Stimulated activated CD4-positive, alpha-beta T cell treated with anti-CD3 and anti-CD28 coated beads, Interleukin-2, amount 100 ng/mL, for 4 hours (primary cell): ENCODE results near the gene SUSD6.

Experiments
- DNase-seq: peaks from one replicate; pipeline ENCODE4 v3.0.0-alpha.2; 2020; ENCODE audit warnings: low read depth

The SUSD6 gene

DNA sequence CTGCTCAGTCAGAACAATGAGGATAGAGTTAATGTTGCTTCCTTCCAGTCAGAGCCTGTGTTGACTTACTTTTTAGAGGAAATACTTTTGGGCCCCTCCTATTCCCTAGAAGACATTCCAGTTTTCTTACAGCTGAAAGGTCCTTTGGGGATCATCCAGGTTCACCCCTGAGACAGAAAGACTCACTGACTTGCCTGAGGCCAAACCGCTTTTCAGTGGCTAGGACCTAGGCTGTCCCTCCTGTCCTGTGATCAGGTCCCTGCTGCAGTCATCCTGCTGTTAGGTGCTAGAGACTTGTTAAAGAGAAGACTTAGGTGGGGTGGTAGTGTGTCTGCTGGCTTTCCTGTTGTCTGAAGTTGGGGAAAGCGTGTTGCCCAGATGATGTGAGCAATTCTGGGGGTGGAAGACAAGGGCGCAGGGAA, 39.6 kb downstream of the SUSD6 start:
- DNase-seq = no peak

DNA sequence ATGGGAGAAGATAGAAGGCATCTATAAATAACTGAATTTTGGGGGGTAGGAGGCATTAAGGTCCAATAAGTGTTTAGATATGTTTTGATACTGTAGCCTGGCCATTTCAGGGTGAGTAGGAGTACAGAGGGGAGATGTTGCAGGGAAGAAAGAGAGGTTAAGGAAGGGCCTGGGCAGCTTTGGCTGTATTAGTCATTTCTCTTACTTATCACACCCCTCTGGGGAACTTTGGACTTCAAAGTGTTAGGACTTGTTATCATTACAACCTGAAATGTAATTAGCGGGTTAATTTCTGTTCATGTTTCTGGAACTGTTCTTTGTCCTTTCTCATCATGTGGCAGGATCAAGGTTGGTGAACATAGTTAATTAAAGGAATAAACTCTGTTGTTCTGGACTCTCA, 40.3 kb downstream of the SUSD6 start:
- no peak for DNase-seq

DNA sequence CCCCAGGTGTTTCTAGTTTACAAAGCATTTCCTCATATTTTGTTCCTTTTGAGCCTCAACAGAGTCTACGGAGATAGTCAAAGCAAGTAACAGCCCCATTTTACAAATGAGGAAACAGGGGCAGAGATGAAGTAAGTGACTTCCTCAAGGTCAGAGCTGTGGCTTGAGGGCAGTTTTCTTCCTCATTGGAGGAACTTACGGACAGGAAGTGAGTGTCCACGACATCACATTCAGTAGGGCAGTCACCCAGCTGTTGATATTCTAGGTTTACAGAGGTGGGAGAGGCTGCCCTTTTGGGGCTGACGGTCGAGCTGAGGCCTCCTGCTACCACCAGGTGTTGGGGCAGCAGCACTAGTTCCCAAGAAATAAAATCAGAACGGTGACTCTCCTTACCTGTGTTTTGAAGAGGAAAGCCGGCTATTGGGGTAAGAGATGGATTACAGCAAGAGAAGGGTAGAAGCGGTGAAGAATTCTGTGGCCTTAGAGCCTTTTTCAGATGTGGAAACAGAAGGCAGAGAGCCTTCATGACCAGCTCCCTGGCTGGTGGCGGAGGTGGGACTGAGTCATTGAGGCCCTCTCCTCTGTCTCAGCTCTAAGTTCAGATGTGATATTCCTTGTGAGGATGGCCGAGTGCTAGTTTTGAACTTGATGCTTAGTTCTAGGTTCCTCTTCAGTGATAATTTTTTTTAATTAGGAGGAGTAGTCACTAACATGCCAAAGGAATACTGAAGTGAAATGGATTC, 41.7 kb downstream of the SUSD6 start:
- DNase-seq = no peak

DNA sequence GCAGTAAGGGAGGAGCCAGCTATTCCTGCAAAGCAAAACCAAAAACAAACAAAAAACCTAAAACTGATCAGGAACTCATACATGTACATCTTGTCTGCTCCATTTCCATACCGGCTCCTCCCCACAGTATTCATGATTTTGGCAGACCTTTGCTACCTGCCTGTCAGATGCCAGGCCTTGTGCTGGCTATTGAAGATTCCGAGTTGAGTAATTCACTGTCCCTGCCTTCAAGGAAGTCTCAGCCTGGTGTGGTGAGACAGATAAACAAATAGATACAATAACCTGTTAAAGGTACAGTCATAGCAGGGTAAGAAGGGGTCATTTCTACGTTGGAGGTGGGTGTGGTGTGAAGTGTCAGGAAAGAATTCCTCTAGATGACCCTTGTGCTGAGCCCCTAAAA, 42.7 kb downstream of the SUSD6 start:
- no peak for DNase-seq

DNA sequence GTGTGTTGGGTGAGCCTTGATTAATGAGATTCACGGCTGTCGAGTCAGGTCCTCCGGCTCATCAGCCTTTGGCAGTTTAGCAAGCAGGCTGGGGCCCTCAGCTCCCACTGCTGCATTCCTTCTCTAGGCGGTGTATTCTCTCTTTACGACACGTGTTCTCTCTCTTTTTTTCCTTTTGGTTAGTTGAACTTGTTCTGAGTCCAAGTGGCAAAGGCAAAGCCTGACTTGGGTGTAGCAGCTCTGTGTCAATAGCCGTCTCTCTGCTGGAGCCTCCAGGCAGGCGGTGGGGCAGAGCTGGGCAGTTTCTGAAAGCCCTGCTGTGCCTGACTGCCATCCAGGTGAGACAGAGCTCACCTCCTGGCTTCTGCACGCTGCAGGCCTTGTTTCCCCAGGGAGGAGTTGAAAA, 46.6 kb downstream of the SUSD6 start:
- DNase-seq = no peak

DNA sequence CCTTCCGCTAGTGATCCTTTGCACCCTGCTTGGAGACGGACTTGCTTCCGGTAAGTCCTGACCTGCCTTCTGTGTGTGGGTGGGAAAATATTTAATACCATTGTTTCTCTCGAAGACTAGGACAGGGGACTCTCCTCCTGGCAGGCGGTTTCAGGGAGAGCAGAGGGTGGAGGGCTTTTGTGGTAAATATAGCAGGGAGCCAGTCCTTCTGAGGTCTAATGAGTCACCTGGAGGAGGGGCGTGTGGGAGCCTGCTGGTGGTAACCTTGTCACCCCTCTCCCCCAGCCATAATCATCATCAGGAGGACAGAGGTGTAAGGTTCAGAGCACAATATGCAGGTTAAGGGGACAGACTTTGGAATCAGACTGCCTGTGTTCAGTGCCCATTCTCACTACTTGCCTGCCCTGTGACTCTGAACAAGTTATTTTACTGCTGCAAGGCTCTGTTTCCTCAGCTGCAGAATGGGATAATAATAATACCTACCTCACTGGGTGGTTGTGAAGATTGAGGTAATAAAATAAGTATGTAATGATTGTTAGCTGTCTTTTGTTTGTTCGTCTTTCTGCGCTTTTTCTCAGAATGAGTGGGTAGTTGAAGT, 47.4 kb downstream of the SUSD6 start:
- DNase-seq = no peak

DNA sequence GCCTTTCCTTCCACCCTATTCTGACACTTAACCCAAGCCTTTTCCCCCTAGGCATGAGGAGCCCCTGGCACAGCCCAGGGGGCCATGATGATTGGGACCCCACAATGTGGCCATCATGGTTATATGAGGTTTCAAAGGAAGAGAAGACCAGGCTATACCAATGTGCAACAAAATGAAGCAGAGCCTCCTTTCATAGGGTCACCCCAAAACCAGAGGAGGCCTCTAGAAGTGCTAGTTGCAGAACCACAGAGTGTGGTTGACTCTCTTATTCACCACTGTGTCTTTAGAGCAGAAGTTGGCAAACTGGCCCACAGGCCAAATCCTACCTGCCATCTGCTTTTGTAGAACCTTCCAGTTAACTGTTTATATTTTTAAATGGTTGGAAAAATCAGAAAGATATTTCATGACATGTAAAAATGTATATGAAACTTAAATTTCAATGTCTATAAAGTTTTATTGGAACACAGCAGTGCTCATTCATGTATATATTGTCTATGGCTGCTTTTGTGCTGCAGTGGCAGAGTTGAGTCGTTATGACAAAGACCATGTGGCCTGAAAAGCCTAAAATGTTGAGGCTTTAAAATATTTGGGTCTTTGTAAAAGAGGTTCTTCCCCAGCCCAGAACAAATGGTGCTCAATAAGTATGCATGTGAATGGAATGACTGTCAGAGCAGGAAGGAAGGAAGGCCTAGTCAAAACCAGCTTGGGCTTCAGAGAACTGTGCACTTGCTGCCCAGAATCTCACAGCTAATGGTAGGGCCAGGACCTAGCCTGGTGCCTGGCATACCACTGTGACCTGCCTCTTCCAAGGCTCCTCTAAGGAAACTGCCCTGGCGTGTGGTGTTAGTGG, 49.2 kb downstream of the SUSD6 start:
- DNase-seq = no peak

DNA sequence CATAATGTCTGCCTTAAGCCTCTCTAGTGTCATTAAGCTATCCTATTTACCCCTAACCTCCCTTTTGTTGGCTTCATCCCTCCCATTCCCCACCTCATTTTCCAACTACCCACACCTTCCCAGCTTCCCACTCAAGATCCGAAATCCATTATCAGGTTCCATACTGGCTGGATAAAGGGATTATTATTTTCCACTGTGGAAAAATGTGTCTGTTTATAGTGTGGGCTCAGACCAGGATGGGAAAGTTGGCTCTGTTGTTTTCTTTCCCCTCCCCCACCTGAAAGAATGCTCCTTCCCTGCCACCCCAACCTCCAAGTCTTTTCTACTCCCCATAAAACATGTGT, 49.8 kb downstream of the SUSD6 start:
- DNase-seq = no peak

DNA sequence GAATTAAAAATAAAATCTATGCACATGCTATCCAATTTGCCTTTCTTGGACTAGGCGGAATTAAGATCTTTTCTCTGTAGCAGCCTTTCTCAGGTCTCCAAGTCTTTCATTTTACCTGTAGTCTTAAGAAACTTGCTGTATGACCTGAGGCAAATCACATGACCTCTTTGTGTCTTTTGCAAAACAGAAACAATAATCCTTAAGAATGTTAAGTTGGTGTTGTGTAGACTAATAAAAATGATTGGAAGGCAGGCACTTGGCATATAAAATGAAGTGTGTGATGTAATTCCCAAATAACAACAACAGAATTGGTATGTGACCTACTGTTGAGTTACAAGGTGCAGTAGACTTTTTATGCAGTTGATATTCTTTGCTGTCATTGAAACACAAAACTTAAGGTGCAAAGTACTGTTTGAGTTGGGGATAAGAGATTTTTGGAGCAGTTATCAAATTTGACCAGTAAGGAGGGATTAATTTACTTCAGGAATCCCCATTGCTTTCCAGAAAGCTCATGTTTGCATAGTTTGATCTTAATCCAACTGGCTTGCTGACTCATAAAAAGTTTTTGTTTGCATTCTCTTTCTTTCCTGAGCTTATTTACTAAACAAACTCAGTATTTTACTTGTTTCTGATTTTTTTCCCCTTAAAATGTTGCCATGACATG, 51.4 kb downstream of the SUSD6 start:
- DNase-seq = no peak

DNA sequence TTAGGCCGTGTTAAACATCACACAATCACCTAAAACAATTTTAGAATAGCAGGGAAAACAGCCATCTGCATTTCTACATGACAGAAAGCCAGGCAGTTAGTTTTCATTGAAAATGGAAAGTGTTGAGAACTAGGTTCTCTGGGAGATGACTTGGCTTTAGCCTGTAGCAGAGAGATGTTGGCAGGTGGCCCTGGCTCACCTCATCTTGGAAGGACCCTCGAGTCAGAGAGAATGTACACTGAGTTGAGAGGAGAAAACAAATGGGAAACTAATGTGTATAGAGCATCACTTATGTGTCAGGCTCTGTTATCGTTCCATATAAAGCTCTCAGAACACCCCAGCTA, 51.9 kb downstream of the SUSD6 start:
- no peak for DNase-seq

DNA sequence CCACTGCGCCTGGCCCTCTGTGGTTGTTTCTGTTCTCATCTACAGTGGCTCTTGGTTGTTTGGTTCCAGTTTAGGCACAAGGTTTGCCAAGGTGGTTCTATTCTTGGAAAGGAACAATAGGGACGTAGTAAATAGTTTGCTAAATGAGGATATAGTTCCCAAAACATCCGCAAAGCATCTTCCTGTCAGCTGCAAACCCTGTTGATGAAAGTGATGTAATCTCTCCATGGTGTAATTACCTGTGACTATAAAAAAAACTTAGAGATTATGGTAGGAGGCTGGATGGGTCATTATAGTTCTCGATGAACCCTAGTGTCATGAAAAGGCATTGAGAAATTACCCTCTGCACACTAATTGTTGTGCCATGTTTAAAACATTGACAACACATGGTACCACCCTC, 52.9 kb downstream of the SUSD6 start:
- DNase-seq = no peak

DNA sequence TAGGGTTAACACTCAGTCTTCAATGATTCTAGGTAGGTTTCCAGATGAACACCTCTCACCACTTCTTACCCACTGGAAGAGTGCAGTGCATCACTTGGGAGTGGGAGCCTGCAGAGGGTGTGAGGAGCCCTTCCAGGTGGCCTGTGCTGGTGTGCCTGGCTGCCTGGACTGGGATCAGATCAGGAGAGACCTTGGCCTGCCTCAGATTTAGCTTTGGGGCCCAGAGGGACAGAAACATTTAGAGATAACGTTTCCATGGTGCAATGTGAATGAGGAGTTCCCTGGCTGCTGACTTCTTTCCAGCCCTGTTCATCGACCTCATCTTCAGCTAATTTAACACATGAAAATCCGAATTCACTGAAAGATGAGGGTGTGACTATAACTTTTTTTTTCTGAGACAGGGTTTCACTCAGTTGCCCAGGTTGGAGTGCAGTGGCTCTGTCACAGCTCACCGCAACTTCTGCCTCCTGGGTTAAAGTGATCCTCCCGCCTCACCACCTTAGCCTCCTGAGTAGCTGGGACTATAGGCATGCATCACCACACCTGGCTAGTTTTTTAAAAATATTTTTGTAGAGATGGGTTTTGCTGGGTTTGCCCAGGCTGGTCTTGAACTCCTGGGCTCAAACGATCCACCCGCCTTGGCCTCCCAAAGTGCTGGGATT, 53.6 kb downstream of the SUSD6 start:
- no peak for DNase-seq

DNA sequence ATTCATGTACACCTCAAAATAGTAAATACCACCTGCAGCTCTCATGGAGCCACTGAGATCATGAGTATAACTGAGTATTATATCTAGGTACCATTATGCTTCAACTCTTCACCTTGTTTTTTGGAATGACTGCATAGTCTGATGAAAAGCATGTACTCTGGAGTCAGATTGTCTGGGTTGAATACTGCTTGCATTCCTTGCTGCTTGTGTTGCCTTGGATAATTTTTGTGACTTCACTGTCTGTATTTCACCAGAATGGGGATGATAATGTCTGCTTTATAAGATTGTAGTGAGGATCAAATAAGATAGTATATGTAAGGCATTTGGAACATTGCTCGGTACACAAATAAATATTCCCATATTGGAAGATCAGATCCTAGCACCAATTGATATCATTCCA, 54.2 kb downstream of the SUSD6 start:
- DNase-seq = no peak

DNA sequence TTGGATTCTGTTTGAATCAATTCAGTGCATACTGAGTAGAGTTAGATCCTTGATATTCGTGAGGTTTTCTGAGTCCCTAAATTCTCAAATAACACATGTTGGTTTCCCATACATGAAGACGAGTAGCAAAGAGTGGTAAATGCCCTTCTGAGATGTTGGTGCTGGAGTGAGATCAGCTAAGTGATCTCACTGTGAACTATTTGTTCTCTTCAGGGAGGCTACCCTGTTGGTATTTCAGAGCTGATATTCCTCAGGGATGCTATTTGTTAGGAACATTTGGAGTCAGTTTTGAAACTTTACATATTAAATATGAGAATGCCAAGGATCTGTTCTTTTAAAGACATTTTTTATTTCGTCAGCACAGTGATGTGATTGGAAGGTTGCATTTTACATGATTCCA, 54.7 kb downstream of the SUSD6 start:
- DNase-seq = no peak

DNA sequence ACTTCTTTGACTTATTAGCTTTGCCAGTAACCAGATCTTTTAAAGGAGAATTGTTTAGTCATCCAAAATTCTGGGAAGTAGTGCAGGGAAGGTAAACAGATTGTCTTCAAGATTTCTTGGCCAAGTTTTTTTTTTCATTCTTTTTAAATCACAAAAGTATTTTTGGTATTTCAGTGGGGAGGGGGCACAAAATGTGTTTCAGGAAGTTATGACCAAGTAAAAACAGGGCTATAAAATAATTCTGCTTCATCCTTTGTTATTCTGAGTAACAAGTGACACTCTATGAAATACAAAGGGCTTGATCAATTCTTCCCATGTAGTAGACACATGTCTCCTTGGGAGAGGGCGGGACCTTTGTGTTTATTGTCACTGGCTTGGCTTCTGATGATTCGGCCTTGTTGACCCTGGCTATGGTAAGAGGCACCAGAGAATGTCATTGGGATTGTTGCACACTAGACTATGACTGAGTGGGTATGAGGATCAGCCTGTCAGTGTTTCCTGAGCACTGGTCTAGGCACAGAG, 55.4 kb downstream of the SUSD6 start:
- DNase-seq = no peak

DNA sequence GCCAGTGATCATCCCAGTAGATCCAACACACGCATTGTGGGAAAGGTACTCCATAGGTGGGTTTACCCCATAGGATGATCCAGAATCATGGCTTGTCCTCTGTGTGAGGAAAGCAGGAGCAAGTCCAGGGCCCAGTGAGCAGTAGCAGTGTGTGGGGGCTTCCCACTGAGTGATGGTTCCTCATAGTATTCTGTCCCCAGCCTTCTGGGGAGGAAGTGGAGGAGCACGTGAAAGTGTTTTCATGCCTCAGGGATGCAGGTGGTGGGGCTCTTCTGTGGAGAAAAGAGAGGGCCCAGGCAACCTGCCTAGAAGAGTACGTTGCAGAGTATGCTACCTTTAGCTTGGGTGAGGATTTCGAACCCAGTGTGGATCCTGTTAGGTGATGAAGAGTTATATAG, 56.5 kb downstream of the SUSD6 start:
- no peak for DNase-seq

DNA sequence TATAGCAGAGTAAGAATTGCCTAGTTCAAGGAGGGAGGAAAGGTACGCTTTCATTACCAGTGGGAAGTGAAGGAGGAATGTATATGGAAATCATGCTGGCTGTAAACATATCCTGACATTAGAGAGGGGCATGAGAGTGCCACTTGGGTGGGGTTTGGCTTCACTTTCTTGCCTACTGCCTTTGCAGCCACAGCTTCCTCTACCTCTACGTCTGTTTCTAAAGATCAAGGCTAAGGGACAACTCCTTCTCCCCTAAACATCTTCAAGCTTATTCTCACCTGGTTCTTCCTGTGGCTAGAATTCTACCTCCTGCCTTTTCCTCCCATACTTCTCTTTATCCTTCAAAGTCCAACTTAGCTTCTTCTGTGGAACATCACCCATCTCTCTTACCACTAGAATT, 58.0 kb downstream of the SUSD6 start:
- no peak for DNase-seq

DNA sequence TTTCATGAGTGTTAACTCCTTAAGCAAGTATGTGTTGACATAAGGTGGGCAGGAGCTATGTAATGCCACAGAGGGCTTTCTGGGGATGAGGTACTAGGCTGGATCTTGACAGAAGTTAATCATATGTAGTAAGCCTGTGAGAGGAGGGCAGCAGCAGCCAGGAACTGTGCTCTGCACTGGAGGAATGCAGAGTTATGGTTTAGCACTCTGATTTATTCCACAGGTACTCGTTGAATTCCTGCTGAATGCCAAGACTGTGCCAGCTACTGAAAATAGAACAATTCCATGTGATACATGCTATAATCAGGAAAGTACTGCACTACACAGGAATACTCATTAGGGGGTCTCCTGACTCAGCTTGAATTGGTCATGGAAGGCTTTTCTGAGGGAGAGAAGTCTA, 58.7 kb downstream of the SUSD6 start:
- no peak for DNase-seq

DNA sequence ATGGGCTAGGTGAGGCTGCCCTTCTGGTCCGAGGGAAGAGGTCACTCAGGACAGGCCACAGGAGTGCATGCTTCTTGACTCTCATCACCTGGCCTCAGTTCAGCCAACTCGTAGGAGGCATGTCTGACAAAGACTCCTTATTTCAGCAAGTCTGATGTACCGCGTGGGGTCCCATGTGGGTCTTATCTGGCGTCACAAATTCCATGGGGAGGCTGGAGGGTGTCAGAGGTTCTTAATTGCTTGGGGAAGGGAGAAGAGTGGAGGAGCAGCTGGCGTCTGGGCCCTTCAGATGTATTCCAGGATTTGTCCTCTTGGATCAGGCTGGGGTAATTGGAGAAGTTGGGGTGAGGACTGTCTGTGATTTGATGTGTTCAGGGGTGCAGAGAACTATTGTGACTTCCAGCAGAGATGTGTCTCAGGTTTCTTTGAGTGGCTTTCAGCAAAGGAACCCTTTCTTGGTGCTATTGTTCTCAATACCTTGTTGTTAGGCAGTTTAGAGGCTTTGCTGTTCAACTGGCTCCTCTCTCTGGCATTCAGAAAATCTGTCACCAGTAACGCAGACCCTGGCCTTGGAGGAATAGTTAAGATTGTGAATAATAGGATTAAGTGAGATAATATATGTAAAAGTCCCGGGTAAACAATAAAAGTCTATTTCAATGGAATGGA, 60.1 kb downstream of the SUSD6 start:
- no peak for DNase-seq

DNA sequence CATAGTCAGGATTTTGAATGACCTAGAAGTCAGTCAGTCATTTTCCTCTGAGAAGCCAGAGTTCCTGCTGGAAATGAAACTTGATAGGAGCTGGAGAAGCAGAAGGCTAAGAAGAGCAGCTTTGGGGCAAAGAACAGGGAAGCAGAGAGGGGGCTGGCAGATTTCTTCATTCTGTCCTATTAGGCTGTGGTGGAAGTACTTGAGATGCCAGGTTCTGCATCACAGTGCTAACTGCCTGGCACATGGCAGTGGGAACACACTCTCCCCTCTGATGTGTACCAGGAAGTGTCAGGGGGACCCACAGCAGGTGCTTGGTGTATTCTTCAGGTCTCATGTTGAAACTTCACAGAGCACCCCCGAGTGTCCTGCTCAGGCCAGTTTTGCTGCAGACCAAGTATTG, 61.0 kb downstream of the SUSD6 start:
- no peak for DNase-seq

DNA sequence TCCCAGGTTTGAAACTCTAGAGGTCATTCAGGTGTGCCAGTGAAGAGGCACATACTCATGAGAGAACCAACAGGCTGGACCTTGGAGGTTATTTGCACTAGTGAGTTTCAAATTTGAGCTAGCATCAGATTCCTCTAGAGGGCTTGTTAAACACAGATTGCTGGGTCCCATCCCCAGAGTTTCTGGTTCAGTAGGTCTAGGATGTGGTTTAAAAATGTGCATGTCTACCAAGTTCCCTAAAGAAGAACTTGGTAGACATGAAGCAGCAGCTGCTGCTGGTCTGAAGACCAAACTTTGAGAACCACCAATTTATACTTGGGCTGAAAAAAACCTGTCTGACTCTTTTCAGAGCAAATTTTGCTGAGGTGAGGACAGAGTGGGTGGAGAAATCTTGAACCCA, 61.7 kb downstream of the SUSD6 start:
- DNase-seq = no peak
